SIG-M5 (cell line): Measurements from ENCODE around the gene CABLES1.
"Not testable (repeated sequence)": the region's sequence is repeated elsewhere in the genome, so short reads cannot be mapped to it uniquely, and the experiment has no call there.

Source experiments
- DNase-seq: peaks from one replicate; lab custom pipeline; 2025; lab: John Stamatoyannopoulos, UW

CABLES1 gene, protein sequence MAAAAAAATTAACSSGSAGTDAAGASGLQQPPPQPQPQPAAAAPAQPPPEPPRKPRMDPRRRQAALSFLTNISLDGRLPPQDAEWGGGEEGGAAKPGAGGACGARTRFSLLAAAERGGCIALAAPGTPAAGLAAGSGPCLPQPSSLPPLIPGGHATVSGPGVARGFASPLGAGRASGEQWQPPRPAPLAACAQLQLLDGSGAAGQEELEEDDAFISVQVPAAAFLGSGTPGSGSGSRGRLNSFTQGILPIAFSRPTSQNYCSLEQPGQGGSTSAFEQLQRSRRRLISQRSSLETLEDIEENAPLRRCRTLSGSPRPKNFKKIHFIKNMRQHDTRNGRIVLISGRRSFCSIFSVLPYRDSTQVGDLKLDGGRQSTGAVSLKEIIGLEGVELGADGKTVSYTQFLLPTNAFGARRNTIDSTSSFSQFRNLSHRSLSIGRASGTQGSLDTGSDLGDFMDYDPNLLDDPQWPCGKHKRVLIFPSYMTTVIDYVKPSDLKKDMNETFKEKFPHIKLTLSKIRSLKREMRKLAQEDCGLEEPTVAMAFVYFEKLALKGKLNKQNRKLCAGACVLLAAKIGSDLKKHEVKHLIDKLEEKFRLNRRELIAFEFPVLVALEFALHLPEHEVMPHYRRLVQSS

GRCh38 chr18:23134780-23135549 lies at the start of gene CABLES1:
Gene CABLES1 (plus strand): TSS chr18:23135485. CDS start chr18:23135763, 278 bp downstream.
- no peak for DNase-seq

DNA sequence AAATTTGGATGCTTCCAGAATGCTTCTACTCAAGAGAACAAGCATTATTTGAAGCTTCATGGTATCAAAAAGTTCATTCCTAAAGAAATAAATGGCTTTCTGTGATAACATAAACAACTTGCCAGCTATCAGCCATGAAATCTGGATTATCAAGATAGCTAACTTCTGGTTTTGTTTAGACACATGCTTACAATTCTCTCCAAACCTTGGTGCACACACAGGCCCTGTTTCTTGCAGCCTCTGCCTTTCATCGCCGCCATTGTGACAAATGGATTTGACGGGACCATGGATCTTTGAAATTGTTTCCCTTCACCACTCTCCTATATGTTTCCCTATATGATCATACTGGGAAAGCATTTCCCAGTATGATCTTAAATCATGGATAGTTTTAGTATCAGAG lies 47.9 kb upstream of the CABLES1 start:
- no peak for DNase-seq

- DNase-seq: no peak
Observed at GRCh38 chr18:23088310-23088709, 47.0 kb upstream of the CABLES1 start.

DNA sequence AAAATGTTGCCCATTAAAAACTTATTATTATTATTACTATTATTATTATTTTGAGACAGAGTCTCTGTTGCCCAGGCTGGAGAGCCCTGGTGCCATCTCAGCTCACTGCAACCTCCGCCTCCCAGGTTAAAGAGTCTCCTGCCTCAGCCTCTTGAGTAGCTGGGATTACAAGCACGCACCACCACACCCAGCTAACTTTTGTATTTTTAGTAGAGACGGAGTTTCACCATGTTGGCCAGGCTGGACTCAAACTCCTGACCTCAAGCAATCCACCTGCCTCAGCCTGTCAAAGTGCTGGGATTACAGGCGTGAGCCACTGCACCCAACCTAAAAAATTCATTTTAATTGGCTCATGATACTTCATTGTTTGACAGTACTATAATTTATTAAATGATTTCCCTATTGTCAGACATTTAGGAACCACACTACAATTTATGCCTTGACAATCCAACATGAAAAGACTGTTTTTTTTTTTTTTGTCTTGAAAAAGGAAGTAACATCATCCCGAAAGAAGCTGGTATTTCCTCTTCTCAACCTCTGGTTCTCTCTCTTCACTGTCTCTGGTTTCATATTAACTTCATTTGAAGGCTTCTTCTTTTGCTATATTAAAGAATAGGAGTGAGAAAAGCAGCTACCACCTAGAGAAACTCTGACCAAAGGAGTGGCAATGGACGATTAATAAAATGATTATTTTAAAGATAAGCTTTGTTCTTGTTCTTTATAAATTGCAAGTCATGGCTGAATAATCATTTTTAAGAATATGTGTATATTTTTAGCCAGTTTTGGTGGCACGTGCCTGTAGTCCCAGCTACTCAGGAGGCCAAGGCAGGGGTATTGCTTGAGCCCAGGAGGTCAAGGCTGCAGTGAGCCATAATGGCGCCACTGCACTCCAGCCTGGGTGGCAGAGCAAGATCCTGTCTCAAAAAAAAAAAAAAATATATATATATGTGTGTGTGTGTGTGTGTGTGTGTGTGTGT lies 44.0 kb upstream of the CABLES1 start:
- peak; percentile 35 for DNase-seq

GRCh38 chr18:23092121-23092520 lies 43.2 kb upstream of the CABLES1 start:
- DNase-seq: no peak

GRCh38 chr18:23093130-23093529 lies 42.2 kb upstream of the CABLES1 start:
- not testable (repeated sequence) for DNase-seq

DNA sequence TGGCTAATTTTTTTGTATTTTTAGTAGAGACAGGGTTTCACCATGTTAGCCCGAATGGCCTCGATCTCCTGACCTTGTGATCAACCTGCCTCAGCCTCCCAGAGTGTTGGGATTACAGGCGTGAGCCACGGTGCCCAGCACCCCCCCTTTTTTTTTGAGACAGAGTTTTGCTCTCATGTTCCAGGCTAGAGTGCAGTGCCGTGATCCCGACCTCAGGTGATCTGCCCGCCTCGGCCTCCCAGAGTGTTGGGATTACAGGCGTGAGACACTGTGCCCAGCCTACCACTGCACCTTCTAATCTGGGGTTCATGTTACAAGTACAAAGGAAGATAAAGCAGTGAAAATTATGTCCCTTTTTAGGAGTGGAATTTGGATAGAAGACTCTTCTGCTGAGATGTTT lies 41.5 kb upstream of the CABLES1 start:
- no peak for DNase-seq

GRCh38 chr18:23094411-23095190 lies 40.7 kb upstream of the CABLES1 start:
- no peak for DNase-seq

GRCh38 chr18:23095463-23095862 lies 39.8 kb upstream of the CABLES1 start:
- DNase-seq: no peak

DNA sequence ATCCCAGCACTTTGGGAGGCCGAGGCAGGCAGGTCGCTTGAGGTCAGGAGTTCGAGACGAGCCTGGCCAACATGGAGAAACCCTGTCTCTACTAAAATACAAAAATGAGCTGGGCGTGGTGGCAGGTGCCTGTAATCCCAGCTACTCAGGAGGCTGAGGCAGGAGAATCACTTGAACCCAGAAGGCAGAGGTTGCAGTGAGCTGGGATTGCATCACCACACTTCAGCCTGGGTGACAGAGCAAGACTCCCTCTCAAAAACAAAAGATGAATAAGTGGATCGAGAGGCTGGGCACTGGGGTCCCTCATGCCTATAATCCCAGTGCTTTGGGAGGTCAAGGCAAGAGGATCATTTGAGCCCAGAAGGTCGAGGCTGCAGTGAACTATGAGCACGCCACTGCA lies 38.3 kb upstream of the CABLES1 start:
- DNase-seq: not testable (repeated sequence)

DNA sequence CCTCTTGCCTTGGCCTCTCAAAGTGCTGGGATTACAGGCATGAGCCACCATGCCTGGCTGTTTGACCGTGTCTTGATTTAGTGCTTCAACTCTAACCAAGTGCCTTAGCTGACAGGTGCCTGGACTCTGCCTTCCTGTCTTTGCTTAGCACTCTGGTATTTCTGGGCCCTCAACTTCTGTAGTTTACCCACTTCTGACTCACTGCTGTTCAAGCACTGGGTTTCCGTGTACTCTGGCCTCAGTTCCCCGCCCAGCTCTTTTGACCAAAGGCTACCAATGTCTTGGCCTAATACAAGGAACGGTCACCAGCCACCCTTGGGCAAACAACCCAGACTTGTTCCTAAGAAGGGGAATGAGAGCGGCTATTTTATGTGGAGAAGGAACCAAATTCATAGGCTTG lies 35.7 kb upstream of the CABLES1 start:
- no peak for DNase-seq

GRCh38 chr18:23101861-23102432 lies 33.3 kb upstream of the CABLES1 start:
- DNase-seq: no peak

- no peak for DNase-seq
Observed at GRCh38 chr18:23102493-23103261, 32.6 kb upstream of the CABLES1 start.

DNA sequence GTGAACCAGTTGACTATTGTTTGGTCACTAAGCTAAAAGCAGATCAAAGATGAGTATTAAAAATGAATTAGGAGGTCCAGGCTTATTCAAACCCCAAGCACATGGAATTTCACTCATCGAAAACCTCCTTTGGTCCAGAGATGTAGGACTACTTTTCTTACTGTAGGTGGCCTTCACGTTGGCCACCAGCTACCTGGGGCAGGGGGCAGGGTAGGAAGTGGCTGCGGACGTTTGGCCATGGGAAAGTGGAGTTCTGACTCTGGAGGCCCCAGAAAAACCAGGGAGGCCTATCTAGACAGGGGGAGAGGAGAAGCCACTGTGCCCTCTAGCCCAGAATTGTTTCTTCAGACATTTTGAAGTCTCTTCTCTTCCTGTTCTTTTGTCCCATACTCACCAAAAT lies 31.8 kb upstream of the CABLES1 start:
- no peak for DNase-seq

DNA sequence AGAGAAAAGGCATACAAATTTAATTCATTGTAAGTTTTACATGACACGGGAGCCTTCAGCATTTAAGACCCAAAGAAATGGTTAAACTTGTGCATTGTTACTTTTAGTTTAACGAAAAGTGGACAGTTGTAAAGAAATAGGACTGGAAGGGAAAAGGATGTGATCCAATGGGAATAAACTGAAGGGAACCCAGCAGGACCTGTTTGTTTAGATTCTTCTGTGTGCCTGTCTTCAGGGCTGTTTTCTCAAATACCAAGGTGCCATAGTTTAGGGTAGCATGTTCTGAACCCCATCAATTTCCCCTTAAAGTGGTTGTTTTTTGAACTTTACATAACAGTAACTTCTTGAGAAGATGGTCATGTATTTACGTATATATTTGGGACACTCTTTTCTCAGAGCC lies 30.3 kb upstream of the CABLES1 start:
- DNase-seq: no peak

GRCh38 chr18:23105581-23106219 lies 29.6 kb upstream of the CABLES1 start:
- DNase-seq: no peak

- DNase-seq: no peak
Observed at GRCh38 chr18:23106575-23106974, 28.7 kb upstream of the CABLES1 start.

GRCh38 chr18:23107718-23108117 lies 27.6 kb upstream of the CABLES1 start:
- no peak for DNase-seq

- DNase-seq: no peak
Observed at GRCh38 chr18:23108496-23108895, 26.8 kb upstream of the CABLES1 start.
